Erythroblast (primary cell): ENCODE results near the gene BSN.

ENCODE experiments used
- DNase-seq, 2 experiments: peaks; one replicate each; lab custom pipeline; 2025; lab: John Stamatoyannopoulos, UW
- GATA1 ChIP-seq: IDR thresholded peaks from 2 replicates; pipeline ENCODE4 v1.6.1; 2011; ENCODE audit warnings: low read depth, mild to moderate bottlenecking, control low read depth, low read length, moderate library complexity
- POLR2A ChIP-seq: IDR thresholded peaks from 2 replicates; pipeline ENCODE4 v1.6.1; 2011; ENCODE audit warnings: mild to moderate bottlenecking, low read length

BSN gene

GRCh38 chr3:49617390-49618013 lies 63.2 kb downstream of the BSN start:
- no peak for DNase-seq
- no peak for TF ChIP-seq GATA1
- no peak for TF ChIP-seq POLR2A

DNA sequence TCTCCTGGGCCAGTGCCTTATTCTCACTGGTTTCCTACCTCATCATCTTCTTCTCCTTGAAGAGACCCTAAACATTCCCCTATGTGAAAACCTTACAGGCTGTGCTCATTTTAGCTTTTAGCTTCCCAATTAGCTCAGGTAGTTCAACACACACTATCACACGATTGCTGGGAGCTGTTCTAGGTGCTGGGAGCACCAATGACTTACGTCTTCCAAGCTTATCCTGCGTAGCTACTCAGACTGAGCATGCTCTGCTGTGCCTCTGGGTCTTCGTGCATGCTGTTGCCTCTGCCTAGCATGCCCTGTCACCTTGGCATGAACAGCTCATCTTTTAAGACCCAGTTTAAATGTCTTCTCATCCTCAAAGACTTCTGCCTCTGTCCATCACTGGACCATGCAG lies 64.1 kb downstream of the BSN start:
- TF ChIP-seq GATA1 = no peak
- TF ChIP-seq POLR2A = no peak
- no peak for DNase-seq

GRCh38 chr3:49619649-49620048 lies 65.4 kb downstream of the BSN start:
- no peak for DNase-seq
- TF ChIP-seq POLR2A = no peak
- TF ChIP-seq GATA1 = no peak

GRCh38 chr3:49620728-49621127 lies 66.5 kb downstream of the BSN start:
- TF ChIP-seq GATA1 (no peak), POLR2A (no peak)
- no peak for DNase-seq

GRCh38 chr3:49623071-49623470 lies 68.8 kb downstream of the BSN start:
- no peak for DNase-seq
- TF ChIP-seq POLR2A (no peak), GATA1 (no peak)

DNA sequence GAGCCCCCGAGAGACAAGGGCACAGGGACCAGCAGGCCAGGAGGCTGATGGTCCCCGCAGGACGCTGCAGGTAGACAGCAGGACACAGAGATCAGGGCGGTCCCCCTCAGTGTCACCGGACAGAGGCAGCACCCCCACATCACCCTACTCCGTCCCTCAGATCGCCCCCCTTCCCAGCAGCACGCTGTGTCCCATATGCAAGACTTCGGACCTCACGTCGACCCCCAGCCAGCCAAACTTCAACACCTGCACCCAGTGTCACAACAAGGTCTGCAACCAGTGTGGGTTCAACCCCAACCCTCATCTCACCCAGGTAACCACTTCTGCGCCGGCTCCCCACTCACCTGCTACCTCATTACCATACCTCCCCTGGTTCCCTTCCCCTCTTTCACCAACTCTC lies 70.8 kb downstream of the BSN start:
- DNase-seq = no peak
- TF ChIP-seq POLR2A = no peak
- no peak for TF ChIP-seq GATA1

GRCh38 chr3:49626101-49626581 lies 71.9 kb downstream of the BSN start:
- TF ChIP-seq GATA1 = no peak
- TF ChIP-seq POLR2A = no peak
- no peak for DNase-seq

DNA sequence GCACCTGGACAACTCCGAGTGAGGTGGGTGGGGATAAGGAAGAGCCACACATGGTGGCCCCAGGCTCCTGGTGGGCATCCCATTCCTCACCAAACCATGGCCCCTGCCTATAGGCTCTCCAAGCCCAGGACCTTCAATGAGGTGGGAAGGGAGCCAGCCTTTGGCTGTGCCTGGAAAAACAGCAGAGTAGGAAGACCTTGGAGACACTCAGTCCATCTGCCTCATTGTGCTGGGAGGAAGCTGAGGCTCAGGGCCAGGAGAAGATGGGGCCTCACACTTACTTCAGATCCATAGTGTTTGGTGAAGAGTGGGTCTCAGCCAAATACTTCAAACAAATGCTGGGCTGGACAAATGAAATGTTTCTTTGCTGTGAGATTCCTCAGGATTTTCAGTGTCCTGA lies 72.5 kb downstream of the BSN start:
- no peak for TF ChIP-seq POLR2A
- no peak for TF ChIP-seq GATA1
- DNase-seq = no peak

DNA sequence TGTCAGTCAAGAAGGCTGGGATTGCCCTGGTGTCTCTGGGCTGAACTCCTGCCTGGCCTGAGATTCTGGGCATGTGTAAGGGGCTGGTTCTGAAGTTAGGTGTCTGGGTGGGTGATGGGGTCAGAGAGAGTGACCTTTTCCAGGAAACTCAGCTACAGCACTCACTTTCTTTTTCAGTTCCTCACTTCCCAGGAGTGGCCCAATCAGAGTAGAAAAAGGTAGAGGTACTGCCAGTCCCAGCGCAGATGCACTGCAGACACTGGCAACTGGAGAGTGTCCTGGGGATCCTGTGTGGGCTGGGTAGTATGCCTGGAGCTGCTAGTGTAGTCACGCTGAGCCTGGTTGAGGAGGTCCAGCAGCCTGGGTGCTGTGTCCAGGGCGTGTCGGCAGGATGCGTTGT lies 73.4 kb downstream of the BSN start:
- DNase-seq = no peak
- TF ChIP-seq POLR2A (no peak), GATA1 (no peak)

- no peak for DNase-seq
- TF ChIP-seq POLR2A (no peak), GATA1 (no peak)
Measured at GRCh38 chr3:49628249-49628648, 74.0 kb downstream of the BSN start.

GRCh38 chr3:49629451-49629850 lies 75.2 kb downstream of the BSN start:
- DNase-seq = no peak
- no peak for TF ChIP-seq POLR2A
- no peak for TF ChIP-seq GATA1

DNA sequence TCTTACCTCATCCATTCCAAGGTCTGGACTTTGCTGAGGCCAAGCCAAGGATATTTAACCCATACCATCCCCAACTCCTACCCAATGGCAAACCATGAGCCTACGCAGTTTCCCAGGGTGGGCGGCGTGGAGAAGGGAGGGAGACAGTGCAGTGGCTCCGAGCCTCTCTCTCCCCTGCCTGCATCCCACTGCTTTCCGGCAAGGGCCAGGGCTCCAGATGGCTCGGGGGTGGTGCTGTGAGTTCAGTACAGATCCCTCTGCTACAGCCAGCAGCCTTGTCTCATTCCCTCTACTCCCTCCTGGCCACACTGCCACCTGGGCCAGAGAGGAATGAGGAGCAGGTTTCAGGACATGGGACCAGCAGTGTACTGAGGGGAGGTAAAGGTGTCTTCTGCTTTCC lies 75.6 kb downstream of the BSN start:
- DNase-seq = no peak
- TF ChIP-seq GATA1 (no peak), POLR2A (no peak)

DNA sequence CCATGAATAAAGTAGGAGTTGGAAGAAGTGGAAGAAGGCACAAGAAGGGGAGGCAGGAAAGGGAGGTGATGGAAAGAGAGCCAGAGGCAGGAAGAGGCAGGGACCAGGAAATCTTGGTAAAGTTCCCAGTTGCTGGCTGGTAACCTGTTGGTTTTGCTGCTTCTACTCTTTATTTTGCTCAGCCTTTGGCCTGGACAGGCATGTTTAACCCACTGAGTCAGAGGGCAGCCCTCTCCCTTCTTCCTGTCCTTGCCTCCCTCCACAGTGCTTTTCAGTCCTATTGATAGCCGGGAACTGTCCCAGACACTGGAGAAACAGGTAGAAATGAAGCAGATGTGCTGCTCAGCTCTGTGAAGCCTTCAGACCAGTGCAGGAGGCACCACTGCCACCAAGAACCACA lies 76.5 kb downstream of the BSN start:
- TF ChIP-seq GATA1 (no peak), POLR2A (no peak)
- no peak for DNase-seq

DNA sequence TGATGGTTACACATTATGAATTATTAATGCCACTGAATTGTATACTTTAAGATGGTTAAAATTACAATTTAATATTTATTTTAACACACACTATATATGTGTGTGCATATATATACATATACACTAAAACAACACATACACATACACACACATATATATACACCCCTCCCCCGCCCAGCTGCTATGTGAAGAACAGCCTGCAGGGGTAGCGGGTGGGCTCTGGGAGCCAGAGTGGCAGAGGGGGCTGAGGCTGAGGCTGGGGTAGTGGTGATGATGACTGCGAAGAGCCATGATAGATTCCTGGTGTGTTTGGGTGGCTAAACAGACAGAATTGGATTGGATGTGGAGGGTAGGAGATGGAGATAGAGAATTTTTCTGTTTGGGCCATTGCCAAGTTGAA lies 80.5 kb downstream of the BSN start:
- TF ChIP-seq GATA1 (no peak), POLR2A (no peak)
- no peak for DNase-seq

DNA sequence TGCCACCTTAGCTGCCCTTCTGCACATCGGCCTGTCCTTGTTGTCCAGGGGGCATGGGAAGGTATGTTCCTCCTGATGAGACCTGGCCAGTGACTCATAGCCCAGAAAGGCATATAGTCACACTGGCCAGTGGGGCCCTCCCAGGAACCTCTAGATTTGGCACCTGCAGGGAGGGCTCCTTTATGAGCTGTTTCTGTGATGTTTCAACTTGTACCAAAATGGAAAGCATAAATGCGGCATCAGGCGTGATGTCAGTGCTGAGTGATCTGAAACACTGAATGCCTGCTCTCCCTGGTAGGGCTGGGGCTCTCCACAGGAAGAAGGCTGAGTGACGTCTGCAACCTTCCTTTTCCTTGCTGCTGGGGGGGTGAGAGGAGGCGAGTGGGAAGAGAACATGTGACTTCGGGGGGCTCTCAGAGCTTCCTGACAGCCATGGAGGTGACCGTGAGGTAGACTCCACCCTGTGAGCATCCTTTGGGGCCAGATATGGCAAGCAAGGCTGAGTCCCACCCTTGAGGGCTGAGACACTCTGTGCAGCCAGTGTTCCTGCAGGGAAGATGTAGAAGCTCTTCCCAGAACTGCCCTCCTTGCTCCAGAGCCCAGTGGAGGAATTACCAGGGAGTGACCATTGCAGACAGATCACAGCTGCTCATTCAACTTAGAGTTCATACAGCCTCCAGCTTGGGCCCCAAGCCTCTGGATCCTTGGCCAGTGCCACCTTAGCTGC lies 82.8 kb downstream of the BSN start:
- TF ChIP-seq POLR2A (no peak), GATA1 (no peak)
- no peak for DNase-seq
